Endometrial microvascular endothelial cells (primary cell): ENCODE data around the gene ERGIC1. TPM values are rescaled to one million over a fixed set of nuclear protein-coding genes. Genes with fewer than 3 reads are reported as not detected.

ENCODE experiments used
- in situ Hi-C: cut with HindIII; loops from 2 replicates; pipeline ENCODE4 v1.10.0; 2017; ENCODE audit warnings: low sequenced_read_pairs, low pct_unique_long_range_greater_than_20kb; ENCODE audit errors: inconsistent ontology term
- total RNA-seq: library from RNA; depleted of rRNA; stranded (reverse); fragments of >200 nt; gene quantifications from one replicate; pipeline ENCODE4 v1.2.3, GENCODE V29; 2015; ENCODE audit errors: inconsistent ontology term

ERGIC1 gene
- total RNA-seq, 1 donor from 2014 or later = 129 TPM

GRCh38 chr5:172920447-172920849 is 86.4 kb downstream of the ERGIC1 start:
- in situ Hi-C loops = loop anchor here (25.0 kb wide), 1 partner anchor 208 kb away; no protein-coding TSS in a partner anchor

- in situ Hi-C loops = loop anchor here (25.0 kb wide), 1 partner anchor 209 kb away; no protein-coding TSS in a partner anchor
Measured at GRCh38 chr5:172920995-172921394, 86.9 kb downstream of the ERGIC1 start.

DNA sequence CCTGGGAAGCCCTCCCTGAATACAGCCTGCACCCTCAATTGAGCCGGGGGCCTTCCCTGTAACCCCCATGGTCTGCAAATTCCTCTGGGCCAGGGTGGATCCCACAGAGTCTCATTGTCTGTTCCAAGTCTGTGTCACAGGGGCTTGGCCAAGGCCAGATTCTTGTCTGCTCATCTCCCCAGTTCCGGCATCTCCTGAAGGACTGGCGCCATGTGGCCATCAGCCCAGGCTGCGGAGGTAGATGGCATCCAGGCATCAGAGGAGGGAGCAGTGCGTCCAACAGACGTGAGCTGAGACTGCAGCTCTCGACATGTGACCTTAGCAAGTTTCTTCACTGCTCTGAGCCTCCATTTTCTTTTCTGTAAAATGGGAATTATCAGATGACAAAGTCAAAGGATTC is 87.9 kb downstream of the ERGIC1 start:
- in situ Hi-C loops = loop anchor here (25.0 kb wide), 1 partner anchor 210 kb away; no protein-coding TSS in a partner anchor

GRCh38 chr5:172923539-172923938 is 89.5 kb downstream of the ERGIC1 start:
- in situ Hi-C loops = loop anchor here (25.0 kb wide), 1 partner anchor 211 kb away; no protein-coding TSS in a partner anchor

DNA sequence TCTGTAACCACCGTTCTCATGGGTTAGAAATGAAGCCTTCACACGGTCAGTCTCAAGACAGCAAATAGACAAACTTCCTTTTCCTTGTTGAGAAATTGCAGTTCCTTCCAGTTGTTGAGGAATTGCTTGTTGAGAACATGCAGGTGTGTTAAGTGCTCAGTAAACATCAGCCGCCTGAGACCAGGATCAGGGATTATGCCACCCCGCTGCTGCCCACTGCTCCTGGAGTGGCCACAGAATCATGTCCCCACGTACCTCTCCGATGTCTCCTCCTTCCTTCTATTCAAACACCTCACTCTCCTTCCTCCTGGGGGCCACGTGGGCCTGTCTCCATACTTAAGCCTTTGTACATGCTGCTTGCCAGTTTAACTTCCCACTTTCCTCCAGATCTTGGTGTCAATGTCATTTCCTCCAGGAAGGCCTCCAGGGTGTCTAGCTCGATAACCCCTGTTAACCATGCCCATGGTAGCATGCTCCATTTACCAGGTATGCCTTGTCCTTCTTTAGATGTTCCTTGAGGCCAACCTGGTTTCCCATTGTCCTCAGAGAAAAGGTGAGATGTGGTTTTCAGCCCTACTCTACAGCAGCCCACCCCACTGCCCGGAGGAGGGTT is 91.4 kb downstream of the ERGIC1 start:
- in situ Hi-C loops = no loop called here

GRCh38 chr5:172926008-172926523 is 92.0 kb downstream of the ERGIC1 start:
- in situ Hi-C loops = no loop called here

GRCh38 chr5:172926796-172927195 is 92.7 kb downstream of the ERGIC1 start:
- in situ Hi-C loops = no loop called here

- in situ Hi-C loops = no loop called here
Measured at GRCh38 chr5:172929371-172929838, 95.4 kb downstream of the ERGIC1 start.

GRCh38 chr5:172931001-172931536 is 97.0 kb downstream of the ERGIC1 start:
- in situ Hi-C loops = no loop called here

GRCh38 chr5:172932313-172933017 is 98.4 kb downstream of the ERGIC1 start:
- in situ Hi-C loops = no loop called here

DNA sequence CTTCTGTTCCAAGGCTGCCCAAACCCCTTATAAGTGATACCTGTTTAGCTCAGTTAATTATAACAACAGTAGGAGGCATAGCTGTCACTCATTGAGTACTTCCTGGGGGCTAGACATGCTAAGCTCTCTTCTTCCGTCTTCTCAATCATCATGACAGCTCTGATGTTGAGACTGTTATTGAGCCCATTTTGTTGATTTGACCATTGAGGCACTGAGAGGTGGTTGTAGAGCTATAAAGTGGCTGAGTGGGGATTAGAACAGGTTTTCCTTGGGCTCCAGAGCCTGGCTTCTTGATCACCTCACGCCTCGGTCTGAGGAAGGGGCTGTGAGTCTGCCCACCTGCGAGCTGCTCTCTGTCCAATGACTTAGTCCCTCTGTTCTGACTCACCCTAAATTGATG is 99.2 kb downstream of the ERGIC1 start:
- in situ Hi-C loops = no loop called here

DNA sequence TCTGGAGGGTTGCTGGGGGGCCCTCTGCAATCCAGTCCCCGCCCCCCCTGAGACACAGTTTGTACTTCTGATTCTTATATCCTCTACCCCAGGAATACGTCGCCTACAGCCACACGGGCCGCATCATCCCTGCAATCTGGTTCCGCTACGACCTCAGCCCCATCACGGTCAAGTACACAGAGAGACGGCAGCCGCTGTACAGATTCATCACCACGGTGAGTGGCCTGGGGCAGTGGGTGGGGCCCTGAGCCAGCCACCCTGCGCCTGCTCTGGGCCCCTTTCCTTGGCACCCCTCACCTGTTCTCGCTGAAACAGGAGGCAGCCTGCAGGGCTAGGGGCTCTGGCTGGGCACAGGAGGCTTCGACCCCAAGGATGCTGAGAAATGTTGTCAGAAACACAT is 101.0 kb downstream of the ERGIC1 start:
- in situ Hi-C loops = no loop called here

DNA sequence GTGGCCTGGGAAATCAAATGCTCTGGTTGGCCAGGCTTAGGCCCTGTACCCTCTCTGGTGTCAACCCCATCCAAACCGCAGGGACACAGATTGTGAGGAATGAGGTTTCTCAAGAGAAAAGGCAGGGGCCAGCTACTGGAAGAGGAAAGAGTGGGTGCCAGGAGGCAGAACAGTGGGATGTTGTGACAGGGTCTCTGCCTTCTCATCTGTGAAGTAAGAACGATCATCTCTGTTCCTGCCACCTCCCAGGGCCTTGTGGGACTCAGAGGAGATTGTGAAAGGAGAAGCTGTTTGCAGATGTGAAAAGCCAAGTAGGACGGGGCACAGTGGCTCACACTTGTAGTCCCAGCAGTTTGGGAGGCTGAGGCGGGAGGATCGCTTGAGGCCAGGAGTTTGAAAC is 102.3 kb downstream of the ERGIC1 start:
- in situ Hi-C loops = no loop called here

GRCh38 chr5:172939071-172939470 is 105.0 kb downstream of the ERGIC1 start:
- in situ Hi-C loops = no loop called here

DNA sequence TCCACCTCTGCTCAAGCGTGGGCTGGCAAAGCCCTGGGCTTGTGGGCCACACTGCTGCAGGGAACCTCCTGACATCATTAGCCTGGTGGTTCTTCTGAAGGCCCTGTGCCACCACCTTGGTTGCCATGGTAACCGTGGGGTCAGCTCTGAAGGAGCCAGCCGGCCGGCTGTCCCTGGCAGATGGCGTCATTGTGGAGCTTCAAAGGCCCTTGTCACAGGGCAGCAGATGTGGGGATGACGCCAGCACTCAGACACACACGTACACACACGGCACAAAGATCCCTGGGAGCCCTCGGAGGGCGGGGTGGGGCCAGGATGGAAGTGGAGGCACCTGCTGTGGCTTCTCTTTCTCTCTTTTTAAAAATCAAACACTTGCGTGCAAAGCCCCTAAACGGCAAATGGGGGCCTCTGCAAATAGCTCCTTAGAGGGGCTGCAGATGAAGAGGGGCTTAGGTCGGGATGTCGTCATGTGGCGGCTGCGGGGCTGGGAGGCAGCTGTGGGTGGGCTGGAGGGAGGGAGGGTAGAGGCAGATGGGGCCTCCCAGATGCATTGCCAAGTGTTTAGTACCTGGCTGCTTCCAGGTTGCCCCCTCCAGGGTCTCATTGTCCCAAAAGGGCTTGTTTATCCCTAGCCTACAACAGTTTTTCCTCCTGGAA is 105.7 kb downstream of the ERGIC1 start:
- in situ Hi-C loops = no loop called here

GRCh38 chr5:172940268-172941066 is 106.4 kb downstream of the ERGIC1 start:
- in situ Hi-C loops = no loop called here

- in situ Hi-C loops = no loop called here
Measured at GRCh38 chr5:172941067-172941516, 107.0 kb downstream of the ERGIC1 start.

DNA sequence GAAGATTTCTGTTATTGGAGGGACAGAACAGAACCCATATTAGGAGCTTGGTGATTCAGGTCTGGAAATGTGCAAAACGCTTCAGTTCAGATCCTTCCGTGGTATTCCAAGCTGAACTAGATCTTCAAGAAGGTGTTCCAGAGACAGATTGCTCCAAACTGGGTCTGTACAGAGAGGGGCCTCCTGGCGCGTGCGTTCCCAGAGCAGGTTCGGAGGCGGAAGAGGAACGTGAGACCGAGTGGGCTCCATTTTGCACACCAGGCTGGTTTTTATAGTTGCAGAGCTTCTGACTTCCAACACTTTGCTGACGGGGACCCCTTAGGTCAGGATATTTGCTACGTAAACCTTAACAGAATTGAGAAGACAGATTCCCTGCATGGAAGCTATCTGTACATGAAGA is 108.5 kb downstream of the ERGIC1 start:
- in situ Hi-C loops = no loop called here
